HepG2 (cell line): ENCODE results near the gene RAC3. TPM values are rescaled to one million over a fixed set of nuclear protein-coding genes. Genes with fewer than 3 reads are reported as not detected.

ENCODE experiments used
- PITX1 ChIP-seq: sonication (generic); formaldehyde crosslinking; IDR thresholded peaks from 2 replicates; pipeline ENCODE4 v1.5.1; 2020; ENCODE audit warnings: mild to moderate bottlenecking, missing genetic modification reagents
- ZBTB3 ChIP-seq: sonication (generic); formaldehyde crosslinking; IDR thresholded peaks from 2 replicates; pipeline ENCODE4 v1.4.0; 2020; ENCODE audit warnings: low read depth, mild to moderate bottlenecking, moderate library complexity, missing genetic modification reagents, borderline replicate concordance
- ZNF44 ChIP-seq: sonication (generic); formaldehyde crosslinking; IDR thresholded peaks from 2 replicates; pipeline ENCODE4 v1.5.1; 2020; ENCODE audit warnings: mild to moderate bottlenecking, missing genetic modification reagents
- ZNF513 ChIP-seq: sonication (generic); formaldehyde crosslinking; conservative IDR thresholded peaks from 2 replicates; pipeline ENCODE4 v1.5.0; 2020; ENCODE audit warnings: missing genetic modification reagents
- ZNF850 ChIP-seq: sonication (generic); formaldehyde crosslinking; conservative IDR thresholded peaks from 2 replicates; pipeline ENCODE4 v1.9.0; 2021; ENCODE audit warnings: mild to moderate bottlenecking, missing genetic modification reagents
- polyA plus RNA-seq, 8 experiments: library from polyadenylated mRNA; depleted of rRNA in 3 of 8; stranded (reverse) in 7 of 8; unstranded in 1 of 8; fragments of >200 nt; fragmentation: Illumina TruSeq in 4 of 8; extraction: Trizol in 4 of 8; gene quantifications; 2 replicates each; pipeline versions ENCODE4 v1.2.1 to v1.2.3, GENCODE V29; 2011 to 2016; ENCODE audit warnings: low read depth in 4 of 8, missing spikeins in 1 of 8, mixed read lengths in 1 of 8; ENCODE audit not compliant: insufficient read depth in 1 of 8
- total RNA-seq, 5 experiments: library from RNA; depleted of rRNA; stranded (reverse); fragments of >200 nt; fragmentation: Illumina TruSeq; extraction: Trizol; gene quantifications; 2 replicates each; pipeline ENCODE4 v1.2.3, GENCODE V29; 2016; ENCODE audit warnings: low read depth in 1 of 5
- TF ChIP-seq, protein P1 (sequence below): sonication (generic); formaldehyde crosslinking; IDR thresholded peaks from 2 replicates; pipeline ENCODE4 v1.5.0; 2020; ENCODE audit warnings: missing genetic modification reagents
- TF ChIP-seq, protein P2 (sequence below): sonication (generic); formaldehyde crosslinking; IDR thresholded peaks from 2 replicates; pipeline ENCODE4 v1.4.0; 2020; ENCODE audit warnings: missing genetic modification reagents
- TF ChIP-seq, protein P3 (sequence below): sonication (generic); formaldehyde crosslinking; IDR thresholded peaks from 2 replicates; pipeline ENCODE4 v1.8.0; 2022; ENCODE audit warnings: mild to moderate bottlenecking, missing genetic modification reagents; ENCODE audit not compliant: insufficient replicate concordance
- TF ChIP-seq, protein P4 (sequence below): sonication (generic); formaldehyde crosslinking; IDR thresholded peaks from one replicate; pipeline ENCODE4 v1.5.1; 2020; ENCODE audit warnings: mild to moderate bottlenecking, missing genetic modification reagents; ENCODE audit errors: not compliant biosample characterization

RAC3 gene
- total and polyA plus RNA-seq, 2 of the 13 experiments (the other 11 are each of a cell fraction or from before 2014, with no cell fraction given) = 10.5 to 21.3 TPM

DNA sequence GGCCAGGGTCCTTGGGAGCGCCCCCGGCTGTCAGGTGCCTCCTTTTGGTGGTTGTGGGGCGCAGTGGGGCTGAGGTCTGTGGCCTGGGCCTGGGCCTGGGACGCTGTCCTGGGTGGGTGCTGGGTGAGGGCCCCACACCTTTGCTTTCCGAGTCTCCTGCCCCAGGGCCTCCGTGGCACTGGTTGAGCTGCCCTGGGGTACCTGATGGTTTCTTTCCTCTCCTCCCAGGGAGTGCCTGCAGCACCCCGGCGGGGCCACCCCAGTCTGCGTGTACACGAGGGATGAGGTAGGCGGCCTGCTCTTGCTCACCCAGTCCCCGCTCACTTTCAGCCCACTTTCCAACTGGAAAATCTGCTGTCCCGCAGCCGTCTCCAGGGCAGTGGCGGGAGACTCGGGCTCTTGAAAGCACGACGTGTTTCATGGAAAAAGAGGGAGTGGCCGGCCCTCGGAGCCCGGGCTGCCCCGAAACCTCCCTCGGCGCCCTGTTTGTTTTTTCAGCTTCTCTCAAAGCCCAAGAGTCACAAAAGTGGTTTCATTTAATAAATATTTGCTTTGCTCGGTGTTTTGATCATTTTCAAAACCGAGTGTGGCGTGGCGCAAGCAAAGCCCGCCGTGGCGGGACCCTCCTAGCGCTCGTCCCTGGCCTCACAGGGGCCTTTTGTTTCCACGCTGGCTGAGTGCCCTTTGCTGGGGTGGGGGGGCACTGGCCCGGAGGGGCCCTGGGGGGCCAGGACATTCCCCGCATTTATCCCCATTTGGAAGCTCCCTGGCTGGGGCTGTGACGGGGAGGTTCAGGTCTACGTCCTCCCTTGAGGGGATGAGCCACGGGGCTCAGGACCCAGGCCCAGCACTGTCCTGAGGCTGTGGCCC lies 36.6 kb upstream of the RAC3 start (continued):
- TF ChIP-seq, protein P1, sequence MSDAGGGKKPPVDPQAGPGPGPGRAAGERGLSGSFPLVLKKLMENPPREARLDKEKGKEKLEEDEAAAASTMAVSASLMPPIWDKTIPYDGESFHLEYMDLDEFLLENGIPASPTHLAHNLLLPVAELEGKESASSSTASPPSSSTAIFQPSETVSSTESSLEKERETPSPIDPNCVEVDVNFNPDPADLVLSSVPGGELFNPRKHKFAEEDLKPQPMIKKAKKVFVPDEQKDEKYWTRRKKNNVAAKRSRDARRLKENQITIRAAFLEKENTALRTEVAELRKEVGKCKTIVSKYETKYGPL (CRISPR knock-in tag) = peak; percentile 12; the same call in 1 of the 2 replicates
- TF ChIP-seq ZNF850 (CRISPR knock-in tag) = peak; percentile 91; the same call in 1 of the 2 replicates
- TF ChIP-seq ZBTB3 (CRISPR knock-in tag) = no peak
- no peak for TF ChIP-seq ZNF513 (CRISPR knock-in tag)
- TF ChIP-seq, protein P2, sequence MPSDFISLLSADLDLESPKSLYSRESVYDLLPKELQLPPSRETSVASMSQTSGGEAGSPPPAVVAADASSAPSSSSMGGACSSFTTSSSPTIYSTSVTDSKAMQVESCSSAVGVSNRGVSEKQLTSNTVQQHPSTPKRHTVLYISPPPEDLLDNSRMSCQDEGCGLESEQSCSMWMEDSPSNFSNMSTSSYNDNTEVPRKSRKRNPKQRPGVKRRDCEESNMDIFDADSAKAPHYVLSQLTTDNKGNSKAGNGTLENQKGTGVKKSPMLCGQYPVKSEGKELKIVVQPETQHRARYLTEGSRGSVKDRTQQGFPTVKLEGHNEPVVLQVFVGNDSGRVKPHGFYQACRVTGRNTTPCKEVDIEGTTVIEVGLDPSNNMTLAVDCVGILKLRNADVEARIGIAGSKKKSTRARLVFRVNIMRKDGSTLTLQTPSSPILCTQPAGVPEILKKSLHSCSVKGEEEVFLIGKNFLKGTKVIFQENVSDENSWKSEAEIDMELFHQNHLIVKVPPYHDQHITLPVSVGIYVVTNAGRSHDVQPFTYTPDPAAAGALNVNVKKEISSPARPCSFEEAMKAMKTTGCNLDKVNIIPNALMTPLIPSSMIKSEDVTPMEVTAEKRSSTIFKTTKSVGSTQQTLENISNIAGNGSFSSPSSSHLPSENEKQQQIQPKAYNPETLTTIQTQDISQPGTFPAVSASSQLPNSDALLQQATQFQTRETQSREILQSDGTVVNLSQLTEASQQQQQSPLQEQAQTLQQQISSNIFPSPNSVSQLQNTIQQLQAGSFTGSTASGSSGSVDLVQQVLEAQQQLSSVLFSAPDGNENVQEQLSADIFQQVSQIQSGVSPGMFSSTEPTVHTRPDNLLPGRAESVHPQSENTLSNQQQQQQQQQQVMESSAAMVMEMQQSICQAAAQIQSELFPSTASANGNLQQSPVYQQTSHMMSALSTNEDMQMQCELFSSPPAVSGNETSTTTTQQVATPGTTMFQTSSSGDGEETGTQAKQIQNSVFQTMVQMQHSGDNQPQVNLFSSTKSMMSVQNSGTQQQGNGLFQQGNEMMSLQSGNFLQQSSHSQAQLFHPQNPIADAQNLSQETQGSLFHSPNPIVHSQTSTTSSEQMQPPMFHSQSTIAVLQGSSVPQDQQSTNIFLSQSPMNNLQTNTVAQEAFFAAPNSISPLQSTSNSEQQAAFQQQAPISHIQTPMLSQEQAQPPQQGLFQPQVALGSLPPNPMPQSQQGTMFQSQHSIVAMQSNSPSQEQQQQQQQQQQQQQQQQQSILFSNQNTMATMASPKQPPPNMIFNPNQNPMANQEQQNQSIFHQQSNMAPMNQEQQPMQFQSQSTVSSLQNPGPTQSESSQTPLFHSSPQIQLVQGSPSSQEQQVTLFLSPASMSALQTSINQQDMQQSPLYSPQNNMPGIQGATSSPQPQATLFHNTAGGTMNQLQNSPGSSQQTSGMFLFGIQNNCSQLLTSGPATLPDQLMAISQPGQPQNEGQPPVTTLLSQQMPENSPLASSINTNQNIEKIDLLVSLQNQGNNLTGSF (CRISPR knock-in tag) = peak; percentile 70; the same call in 1 of the 2 replicates
- TF ChIP-seq, protein P3, sequence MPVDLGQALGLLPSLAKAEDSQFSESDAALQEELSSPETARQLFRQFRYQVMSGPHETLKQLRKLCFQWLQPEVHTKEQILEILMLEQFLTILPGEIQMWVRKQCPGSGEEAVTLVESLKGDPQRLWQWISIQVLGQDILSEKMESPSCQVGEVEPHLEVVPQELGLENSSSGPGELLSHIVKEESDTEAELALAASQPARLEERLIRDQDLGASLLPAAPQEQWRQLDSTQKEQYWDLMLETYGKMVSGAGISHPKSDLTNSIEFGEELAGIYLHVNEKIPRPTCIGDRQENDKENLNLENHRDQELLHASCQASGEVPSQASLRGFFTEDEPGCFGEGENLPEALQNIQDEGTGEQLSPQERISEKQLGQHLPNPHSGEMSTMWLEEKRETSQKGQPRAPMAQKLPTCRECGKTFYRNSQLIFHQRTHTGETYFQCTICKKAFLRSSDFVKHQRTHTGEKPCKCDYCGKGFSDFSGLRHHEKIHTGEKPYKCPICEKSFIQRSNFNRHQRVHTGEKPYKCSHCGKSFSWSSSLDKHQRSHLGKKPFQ (CRISPR knock-in tag) = no peak
- no peak for TF ChIP-seq ZNF44 (CRISPR knock-in tag)
- TF ChIP-seq, protein P4, sequence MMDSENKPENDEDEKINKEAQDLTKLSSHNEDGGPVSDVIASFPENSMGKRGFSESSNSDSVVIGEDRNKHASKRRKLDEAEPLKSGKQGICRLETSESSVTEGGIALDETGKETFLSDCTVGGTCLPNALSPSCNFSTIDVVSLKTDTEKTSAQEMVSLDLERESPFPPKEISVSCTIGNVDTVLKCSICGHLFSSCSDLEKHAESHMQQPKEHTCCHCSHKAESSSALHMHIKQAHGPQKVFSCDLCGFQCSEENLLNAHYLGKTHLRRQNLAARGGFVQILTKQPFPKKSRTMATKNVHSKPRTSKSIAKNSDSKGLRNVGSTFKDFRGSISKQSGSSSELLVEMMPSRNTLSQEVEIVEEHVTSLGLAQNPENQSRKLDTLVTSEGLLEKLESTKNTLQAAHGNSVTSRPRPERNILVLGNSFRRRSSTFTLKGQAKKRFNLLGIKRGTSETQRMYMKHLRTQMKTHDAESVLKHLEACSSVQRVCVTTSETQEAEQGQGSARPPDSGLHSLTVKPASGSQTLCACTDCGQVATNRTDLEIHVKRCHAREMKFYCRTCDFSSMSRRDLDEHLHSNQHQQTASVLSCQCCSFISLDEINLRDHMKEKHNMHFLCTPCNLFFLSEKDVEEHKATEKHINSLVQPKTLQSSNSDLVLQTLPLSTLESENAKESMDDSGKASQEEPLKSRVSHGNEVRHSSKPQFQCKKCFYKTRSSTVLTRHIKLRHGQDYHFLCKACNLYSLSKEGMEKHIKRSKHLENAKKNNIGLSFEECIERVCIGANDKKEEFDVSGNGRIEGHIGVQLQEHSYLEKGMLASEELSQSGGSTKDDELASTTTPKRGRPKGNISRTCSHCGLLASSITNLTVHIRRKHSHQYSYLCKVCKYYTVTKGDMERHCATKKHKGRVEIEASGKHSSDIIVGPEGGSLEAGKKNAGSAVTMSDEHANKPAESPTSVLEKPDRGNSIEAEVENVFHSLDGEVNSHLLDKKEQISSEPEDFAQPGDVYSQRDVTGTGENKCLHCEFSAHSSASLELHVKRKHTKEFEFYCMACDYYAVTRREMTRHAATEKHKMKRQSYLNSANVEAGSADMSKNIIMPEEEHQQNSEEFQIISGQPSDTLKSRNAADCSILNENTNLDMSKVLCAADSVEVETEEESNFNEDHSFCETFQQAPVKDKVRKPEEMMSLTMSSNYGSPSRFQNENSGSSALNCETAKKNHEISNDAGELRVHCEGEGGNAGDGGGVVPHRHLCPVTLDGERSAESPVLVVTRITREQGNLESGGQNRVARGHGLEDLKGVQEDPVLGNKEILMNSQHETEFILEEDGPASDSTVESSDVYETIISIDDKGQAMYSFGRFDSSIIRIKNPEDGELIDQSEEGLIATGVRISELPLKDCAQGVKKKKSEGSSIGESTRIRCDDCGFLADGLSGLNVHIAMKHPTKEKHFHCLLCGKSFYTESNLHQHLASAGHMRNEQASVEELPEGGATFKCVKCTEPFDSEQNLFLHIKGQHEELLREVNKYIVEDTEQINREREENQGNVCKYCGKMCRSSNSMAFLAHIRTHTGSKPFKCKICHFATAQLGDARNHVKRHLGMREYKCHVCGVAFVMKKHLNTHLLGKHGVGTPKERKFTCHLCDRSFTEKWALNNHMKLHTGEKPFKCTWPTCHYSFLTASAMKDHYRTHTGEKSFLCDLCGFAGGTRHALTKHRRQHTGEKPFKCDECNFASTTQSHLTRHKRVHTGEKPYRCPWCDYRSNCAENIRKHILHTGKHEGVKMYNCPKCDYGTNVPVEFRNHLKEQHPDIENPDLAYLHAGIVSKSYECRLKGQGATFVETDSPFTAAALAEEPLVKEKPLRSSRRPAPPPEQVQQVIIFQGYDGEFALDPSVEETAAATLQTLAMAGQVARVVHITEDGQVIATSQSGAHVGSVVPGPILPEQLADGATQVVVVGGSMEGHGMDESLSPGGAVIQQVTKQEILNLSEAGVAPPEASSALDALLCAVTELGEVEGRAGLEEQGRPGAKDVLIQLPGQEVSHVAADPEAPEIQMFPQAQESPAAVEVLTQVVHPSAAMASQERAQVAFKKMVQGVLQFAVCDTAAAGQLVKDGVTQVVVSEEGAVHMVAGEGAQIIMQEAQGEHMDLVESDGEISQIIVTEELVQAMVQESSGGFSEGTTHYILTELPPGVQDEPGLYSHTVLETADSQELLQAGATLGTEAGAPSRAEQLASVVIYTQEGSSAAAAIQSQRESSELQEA = no peak
- peak; percentile 88 for TF ChIP-seq PITX1 (CRISPR knock-in tag)
